ENCODE data around the gene PRR14. TPM values are rescaled to one million over a fixed set of nuclear protein-coding genes. Genes with fewer than 3 reads are reported as not detected.

The PRR14 gene
- total and polyA plus RNA-seq, 10 of the 15 experiments (the other 5 are each of a cell fraction or from before 2014, with no cell fraction given): 2.5 to 66.8 (median 19.2) TPM

- 0 out of 2 replicates have a peak, but pooled peaks cover 4% of the 10 kb centered on the region for H4K20me1 ChIP-seq (ENCODE audit: control insufficient read depth, insufficient read depth)
- TF ChIP-seq BHLHE40 (IDR thresholded peaks at IDR 0.05; ENCODE audit: borderline replicate concordance in 1 of 2, low read depth in 2 of 2, low read length in 1 of 2) (no peak), PKNOX1 (IDR thresholded peaks at IDR 0.05) (no peak), BRCA1 (IDR thresholded peaks at IDR 0.05; ENCODE audit: low read depth, low read length) (no peak), NBN (IDR thresholded peaks at IDR 0.05) (no peak), KLF5 (IDR thresholded peaks at IDR 0.05; ENCODE audit: partially characterized antibody) (no peak), STAT1 (conservative IDR thresholded peaks at IDR 0.05) (no peak), CREM (IDR thresholded peaks at IDR 0.05; ENCODE audit: low read depth) (no peak), KAT2A (conservative IDR thresholded peaks at IDR 0.05; ENCODE audit: control insufficient read depth, low read depth, low read length) (no peak), EZH2 (IDR thresholded peaks at IDR 0.05; ENCODE audit: borderline replicate concordance, control insufficient read depth, low read depth, low read length) (no peak), GABPA (IDR thresholded peaks at IDR 0.05; ENCODE audit: low read depth) (no peak), CEBPB (IDR thresholded peaks at IDR 0.05; ENCODE audit: borderline replicate concordance in 1 of 2, low read depth in 2 of 2, low read length in 2 of 2) (no peak), TCF12 (IDR thresholded peaks at IDR 0.05; ENCODE audit: low read depth, low read length) (no peak), ZNF217 (IDR thresholded peaks at IDR 0.05) (no peak), TCF3 (IDR thresholded peaks at IDR 0.05; ENCODE audit: borderline replicate concordance, insufficient read depth, low read depth, low read length) (no peak), ATF2 (IDR thresholded peaks at IDR 0.05; ENCODE audit: low read length) (no peak), YY1 (IDR thresholded peaks at IDR 0.05; ENCODE audit: low read depth, low read length) (no peak), RB1 (IDR thresholded peaks at IDR 0.05; ENCODE audit: borderline replicate concordance) (no peak), STAT3 (IDR thresholded peaks at IDR 0.05; ENCODE audit: low read depth, low read length) (no peak)
- TF ChIP-seq, protein P1, sequence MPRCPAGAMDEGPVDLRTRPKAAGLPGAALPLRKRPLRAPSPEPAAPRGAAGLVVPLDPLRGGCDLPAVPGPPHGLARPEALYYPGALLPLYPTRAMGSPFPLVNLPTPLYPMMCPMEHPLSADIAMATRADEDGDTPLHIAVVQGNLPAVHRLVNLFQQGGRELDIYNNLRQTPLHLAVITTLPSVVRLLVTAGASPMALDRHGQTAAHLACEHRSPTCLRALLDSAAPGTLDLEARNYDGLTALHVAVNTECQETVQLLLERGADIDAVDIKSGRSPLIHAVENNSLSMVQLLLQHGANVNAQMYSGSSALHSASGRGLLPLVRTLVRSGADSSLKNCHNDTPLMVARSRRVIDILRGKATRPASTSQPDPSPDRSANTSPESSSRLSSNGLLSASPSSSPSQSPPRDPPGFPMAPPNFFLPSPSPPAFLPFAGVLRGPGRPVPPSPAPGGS (IDR thresholded peaks at IDR 0.05; ENCODE audit: borderline replicate concordance, insufficient read depth, low read depth, low read length, poor library complexity, severe bottlenecking): no peak
- ChIA-PET CTCF (interaction anchor here (4.8 kb wide), 1 partner anchor 33 kb away, joined by 61 read pairs; no protein-coding TSS in a partner anchor), POLR2A (interaction anchor here (0.9 to 4.8 kb wide), 3 partner anchors 12 to 35 kb away, joined by 4 to 36 read pairs (median 19); partner anchors contain the start of gene PRR14), SMC1A (ENCODE audit: uncharacterized antibody, unreplicated experiment) (interaction anchor here (1.1 to 4.6 kb wide), 2 partner anchors 32 to 35 kb away, joined by 3 to 80 read pairs; no protein-coding TSS in a partner anchor), RAD21 (ENCODE audit: unreplicated experiment) (interaction anchor here (4.4 kb wide), 1 partner anchor 32 kb away, joined by 64 read pairs; no protein-coding TSS in a partner anchor)
- no peak overlapping the region for H2AFZ ChIP-seq (ENCODE audit: control insufficient read depth, low read depth, low read length)
- no peak overlapping the region for H3K9ac ChIP-seq (ENCODE audit: control insufficient read depth, insufficient read depth, low read length)
- peaks cover 48% of the 10 kb centered on the region for H3K79me2 ChIP-seq (ENCODE audit: control insufficient read depth, insufficient read depth, low read length)
- no peaks in the 10 kb centered on the region; the same call in 2 of the 3 replicates for H3K9me3 ChIP-seq (replicated peaks; ENCODE audit: control insufficient read depth, insufficient read depth, low read length)
- H3K4me1 ChIP-seq (ENCODE audit: control insufficient read depth, insufficient read depth, low read length): peaks cover 16% of the 10 kb centered on the region
- intact Hi-C loops (cut with micrococcal nuclease; ENCODE audit: unreplicated experiment) (no loop called here), in situ Hi-C loops (cut with MboI) (loop anchor here (5.0 to 25.0 kb wide), 2 partner anchors 35 to 1225 kb away; partner anchors contain the start of gene SRCAP)
- DNase-seq (ENCODE audit: low read depth, low spot score): no peak
- H3K4me3 ChIP-seq: peak overlapping the region; percentile 89; the same call in 1 of the 2 replicates
- peak overlapping the region; percentile 98 for H3K4me2 ChIP-seq (ENCODE audit: control insufficient read depth, insufficient read depth)
- no peak for ATAC-seq
- WGBS (ENCODE audit: insufficient coverage, insufficient replicate concordance, low lambda C conversion rate, missing lambda C conversion rate): 90% methylated on average over 11 of the region's 17 CpGs
- peaks cover 24 to 29% of the 10 kb centered on the region in 2 experiments for H3K36me3 ChIP-seq (ENCODE audit: control insufficient read depth in 2 of 2, insufficient read depth in 2 of 2, low read length in 1 of 2)
- no peaks in the 10 kb centered on the region for H3K27me3 ChIP-seq (replicated peaks in 1 of 2; ENCODE audit: control insufficient read depth in 2 of 2, insufficient read depth in 2 of 2, low read length in 1 of 2)
- no peak overlapping the region for H3K27ac ChIP-seq (ENCODE audit: control insufficient read depth, insufficient read depth)
- no TSS peak for BruUV-seq (replicated peaks)
- FAIRE-seq: no peak
Observed at GRCh38 chr16:30662449-30662848, 11.7 kb downstream of the PRR14 start.
